GM12878 (cell line): ENCODE data around the gene ADCY2. TPM values are rescaled to one million over a fixed set of nuclear protein-coding genes. Genes with fewer than 3 reads are reported as not detected.

Experiments
- ATAC-seq: fragments of 200-7000 bp; cut with Tn5 transposase; 3 replicates; pipeline ENCODE4 v1.9.1; 2020; ENCODE audit warnings: mild to moderate bottlenecking, moderate library complexity
- BruUV-seq: library from RNA; stranded (reverse); fragments of 400-500 nt; replicated peaks from 2 replicates; lab custom pipeline; 2021; lab: Mats Ljungman, UMichigan
- CTCF ChIA-PET: fragments of 300-600 bp; sonication (Branson Sonifier 250); formaldehyde crosslinking; extraction: SDS; loops from one replicate; lab custom pipeline; 2021; ENCODE audit warnings: inconsistent platforms; lab: Yijun Ruan, JAX
- POLR2A ChIA-PET: fragments of 350-600 bp; formaldehyde crosslinking; extraction: SDS; loops from one replicate; lab custom pipeline; 2021; ENCODE audit warnings: inconsistent platforms; lab: Charles Lee
- RAD21 ChIA-PET: fragments of 300-600 bp; sonication (Branson Sonifier 250); formaldehyde crosslinking; loops from one replicate; lab custom pipeline; 2023; ENCODE audit warnings: antibody characterized with exemption; ENCODE audit not compliant: unreplicated experiment; lab: Charles Lee
- SMC1A ChIA-PET: fragments of 300-600 bp; sonication (Branson Sonifier 250); formaldehyde crosslinking; loops from one replicate; lab custom pipeline; 2023; ENCODE audit not compliant: unreplicated experiment, uncharacterized antibody; lab: Charles Lee
- DNase-seq: peaks from one replicate; pipeline ENCODE4 v3.0.0-alpha.2; 2011; ENCODE audit warnings: low read depth, low spot score
- FAIRE-seq: peaks from 3 replicates; lab custom pipeline; 2011; peaks lifted over from hg19 to GRCh38; lab: Jason Lieb, UNC
- H2AFZ ChIP-seq: 2 replicates; pipeline ENCODE4 v1.6.0; 2011; ENCODE audit warnings: low read depth, low read length, control low read depth; ENCODE audit not compliant: control insufficient read depth
- H3K27ac ChIP-seq: 2 replicates; pipeline ENCODE4 v1.5.1; 2011; ENCODE audit warnings: control low read depth; ENCODE audit not compliant: control insufficient read depth, insufficient read depth
- H3K27me3 ChIP-seq, 2 experiments: replicated peaks in 1 of 2; 2 replicates each; pipeline versions ENCODE4 v1.6.0 to v1.6.1; 2011; ENCODE audit warnings: low read length in 1 of 2; ENCODE audit not compliant: control insufficient read depth in 2 of 2, insufficient read depth in 2 of 2
- H3K36me3 ChIP-seq, 2 experiments: 2 replicates each; pipeline ENCODE4 v1.5.1; 2011; ENCODE audit warnings: low read length in 1 of 2; ENCODE audit not compliant: control insufficient read depth in 2 of 2, insufficient read depth in 2 of 2
- H3K4me1 ChIP-seq: 2 replicates; pipeline ENCODE4 v1.6.1; 2011; ENCODE audit warnings: mild to moderate bottlenecking, low read length, moderate library complexity, mixed read lengths; ENCODE audit not compliant: control insufficient read depth, insufficient read depth
- H3K4me2 ChIP-seq: 2 replicates; pipeline ENCODE4 v1.6.0; 2011; ENCODE audit warnings: control low read depth; ENCODE audit not compliant: control insufficient read depth, insufficient read depth
- H3K4me3 ChIP-seq: fragments of 200-600 bp; sonication (generic); 2 replicates; pipeline ENCODE4 v1.5.1; 2016
- H3K79me2 ChIP-seq: 2 replicates; pipeline ENCODE4 v1.6.0; 2011; ENCODE audit warnings: low read length; ENCODE audit not compliant: control insufficient read depth, insufficient read depth
- H3K9ac ChIP-seq: 2 replicates; pipeline ENCODE4 v1.8.0; 2011; ENCODE audit warnings: low read length, control low read depth, mixed read lengths; ENCODE audit not compliant: control insufficient read depth, insufficient read depth
- H3K9me3 ChIP-seq: replicated peaks from 3 replicates; pipeline ENCODE4 v1.5.1; 2011; ENCODE audit warnings: mild to moderate bottlenecking, low read length; ENCODE audit not compliant: control insufficient read depth, insufficient read depth
- H4K20me1 ChIP-seq: 2 replicates; pipeline ENCODE4 v1.6.0; 2011; ENCODE audit not compliant: control insufficient read depth, insufficient read depth
- BRCA1 ChIP-seq: IDR thresholded peaks from 2 replicates; pipeline ENCODE4 v1.6.1; 2011; ENCODE audit warnings: low read depth, low read length, improper control_type of control experiment
- CHD2 ChIP-seq: IDR thresholded peaks from 2 replicates; pipeline ENCODE4 v1.6.1; 2011; ENCODE audit warnings: low read depth, low read length, improper control_type of control experiment, borderline replicate concordance
- FOXK2 ChIP-seq: fragments of 450-650 bp; IDR thresholded peaks from 2 replicates; pipeline ENCODE4 v1.6.1; 2017; ENCODE audit warnings: mild to moderate bottlenecking, moderate library complexity
- POU2F2 ChIP-seq: IDR thresholded peaks from 3 replicates; pipeline ENCODE4 v1.6.1; 2011; ENCODE audit warnings: low read depth, mild to moderate bottlenecking, low read length, borderline replicate concordance
- SPI1 ChIP-seq: IDR thresholded peaks from 2 replicates; pipeline ENCODE4 v1.6.1; 2011; ENCODE audit warnings: low read depth, mild to moderate bottlenecking, low read length, moderate library complexity, borderline replicate concordance; ENCODE audit not compliant: insufficient read depth
- SUPT20H ChIP-seq: IDR thresholded peaks from 2 replicates; pipeline ENCODE4 v1.6.1; 2011; ENCODE audit warnings: low read depth, mild to moderate bottlenecking, low read length, moderate library complexity, borderline replicate concordance; ENCODE audit not compliant: control insufficient read depth
- TCF12 ChIP-seq: IDR thresholded peaks from 2 replicates; pipeline ENCODE4 v1.6.1; 2011; ENCODE audit warnings: low read depth, mild to moderate bottlenecking, low read length
- WRNIP1 ChIP-seq: IDR thresholded peaks from 2 replicates; pipeline ENCODE4 v1.6.1; 2011; ENCODE audit warnings: low read depth, low read length, improper control_type of control experiment, borderline replicate concordance
- YBX1 ChIP-seq: fragments of 450-650 bp; IDR thresholded peaks from 2 replicates; pipeline ENCODE4 v1.6.1; 2016; ENCODE audit warnings: antibody characterized with exemption
- WGBS: methylation state at CpG from one replicate; pipeline ENCODE4 v1.1.6; 2016; ENCODE audit warnings: low lambda C conversion rate; ENCODE audit not compliant: insufficient replicate concordance, insufficient coverage; ENCODE audit errors: missing lambda C conversion rate; 5-methylcytosine and 5-hydroxymethylcytosine counted together
- in situ Hi-C: fragments of 300-500 bp; cut with MboI; formaldehyde crosslinking; loops from 9 replicates; pipeline ENCODE4 v1.14.3; 2018; ENCODE audit warnings: mixed read lengths
- intact Hi-C: fragments of 100-400 bp; cut with micrococcal nuclease; formaldehyde crosslinking; loops from one replicate; pipeline ENCODE4 v1.14.2; 2022; ENCODE audit not compliant: unreplicated experiment
- polyA plus RNA-seq, 11 experiments: library from polyadenylated mRNA; depleted of rRNA in 4 of 11; unstranded in 6 of 11; stranded (reverse) in 5 of 11; fragments of >200 nt; fragmentation: Nextera tagmentation in 4 of 11; fragmentation: Illumina TruSeq in 1 of 11; extraction: Ambion mirVana in 4 of 11; extraction: Trizol in 1 of 11; gene quantifications; 1 replicate in 1 of 11; 2 replicates in 10 of 11; pipeline versions ENCODE4 v1.2.1 to v1.2.3, GENCODE V29; 2011 to 2016; ENCODE audit warnings: inconsistent platforms in 2 of 11, missing spikeins in 2 of 11, low read depth in 1 of 11
- total RNA-seq, 4 experiments: library from RNA; depleted of rRNA in 3 of 4; stranded (reverse); fragments of >200 nt in 3 of 4; fragmentation: Illumina TruSeq in 1 of 4; extraction: Trizol in 1 of 4; gene quantifications; 2 replicates each; pipeline versions ENCODE4 v1.2.1 to v1.2.3, GENCODE V29; 2013 to 2021
- TF ChIP-seq, protein P1 (sequence below): IDR thresholded peaks from 2 replicates; pipeline ENCODE4 v1.6.1; 2012; ENCODE audit warnings: low read depth, low read length, improper control_type of control experiment
- TF ChIP-seq, protein P2 (sequence below): fragments of 150-350 bp; IDR thresholded peaks from 2 replicates; pipeline ENCODE4 v1.6.1; 2014; ENCODE audit warnings: mild to moderate bottlenecking, low read depth, low read length
- TF ChIP-seq, protein P3 (sequence below): fragments of 450-650 bp; IDR thresholded peaks from 2 replicates; pipeline ENCODE4 v1.6.1; 2016; ENCODE audit warnings: mild to moderate bottlenecking

The ADCY2 gene
- total and polyA plus RNA-seq, 10 of the 15 experiments (the other 5 are each of a cell fraction or from before 2014, with no cell fraction given) = 0.07 to 0.26 TPM; not detected in 8

DNA sequence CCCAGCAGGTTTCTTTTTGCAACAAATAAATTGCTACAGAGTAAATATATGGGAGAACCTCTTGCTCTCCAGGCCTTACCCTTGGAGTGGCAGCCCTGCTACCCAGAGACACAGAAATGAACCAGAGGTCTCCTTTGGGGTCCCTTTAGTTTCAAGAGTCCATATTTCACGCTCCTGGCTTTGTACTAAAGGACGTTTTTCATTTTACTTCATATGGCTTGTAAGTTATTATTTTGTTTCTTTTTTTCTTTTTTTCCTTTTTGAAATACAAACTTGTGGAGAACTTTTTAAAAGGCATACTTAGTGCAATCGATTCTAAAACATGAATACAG, 3.3 kb upstream of the ADCY2 start:
- H4K20me1 ChIP-seq = no peaks in the 10 kb centered on the region
- POLR2A ChIA-PET = no interaction called here
- H3K4me3 ChIP-seq = no peak overlapping the region
- TF ChIP-seq SUPT20H (no peak), YBX1 (no peak), POU2F2 (no peak), CHD2 (no peak), WRNIP1 (no peak), BRCA1 (no peak), TCF12 (no peak), SPI1 (no peak), FOXK2 (no peak)
- TF ChIP-seq, protein P1, sequence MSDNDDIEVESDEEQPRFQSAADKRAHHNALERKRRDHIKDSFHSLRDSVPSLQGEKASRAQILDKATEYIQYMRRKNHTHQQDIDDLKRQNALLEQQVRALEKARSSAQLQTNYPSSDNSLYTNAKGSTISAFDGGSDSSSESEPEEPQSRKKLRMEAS = no peak
- TF ChIP-seq, protein P2, sequence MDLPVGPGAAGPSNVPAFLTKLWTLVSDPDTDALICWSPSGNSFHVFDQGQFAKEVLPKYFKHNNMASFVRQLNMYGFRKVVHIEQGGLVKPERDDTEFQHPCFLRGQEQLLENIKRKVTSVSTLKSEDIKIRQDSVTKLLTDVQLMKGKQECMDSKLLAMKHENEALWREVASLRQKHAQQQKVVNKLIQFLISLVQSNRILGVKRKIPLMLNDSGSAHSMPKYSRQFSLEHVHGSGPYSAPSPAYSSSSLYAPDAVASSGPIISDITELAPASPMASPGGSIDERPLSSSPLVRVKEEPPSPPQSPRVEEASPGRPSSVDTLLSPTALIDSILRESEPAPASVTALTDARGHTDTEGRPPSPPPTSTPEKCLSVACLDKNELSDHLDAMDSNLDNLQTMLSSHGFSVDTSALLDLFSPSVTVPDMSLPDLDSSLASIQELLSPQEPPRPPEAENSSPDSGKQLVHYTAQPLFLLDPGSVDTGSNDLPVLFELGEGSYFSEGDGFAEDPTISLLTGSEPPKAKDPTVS = no peak
- TF ChIP-seq, protein P3, sequence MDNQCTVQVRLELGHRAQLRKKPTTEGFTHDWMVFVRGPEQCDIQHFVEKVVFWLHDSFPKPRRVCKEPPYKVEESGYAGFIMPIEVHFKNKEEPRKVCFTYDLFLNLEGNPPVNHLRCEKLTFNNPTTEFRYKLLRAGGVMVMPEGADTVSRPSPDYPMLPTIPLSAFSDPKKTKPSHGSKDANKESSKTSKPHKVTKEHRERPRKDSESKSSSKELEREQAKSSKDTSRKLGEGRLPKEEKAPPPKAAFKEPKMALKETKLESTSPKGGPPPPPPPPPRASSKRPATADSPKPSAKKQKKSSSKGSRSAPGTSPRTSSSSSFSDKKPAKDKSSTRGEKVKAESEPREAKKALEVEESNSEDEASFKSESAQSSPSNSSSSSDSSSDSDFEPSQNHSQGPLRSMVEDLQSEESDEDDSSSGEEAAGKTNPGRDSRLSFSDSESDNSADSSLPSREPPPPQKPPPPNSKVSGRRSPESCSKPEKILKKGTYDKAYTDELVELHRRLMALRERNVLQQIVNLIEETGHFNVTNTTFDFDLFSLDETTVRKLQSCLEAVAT = no peak
- CTCF ChIA-PET = no interaction called here
- no peaks in the 10 kb centered on the region for H3K79me2 ChIP-seq
- H3K27me3 ChIP-seq = no peaks in the 10 kb centered on the region; a peak in 1 of 4 replicates
- no peak overlapping the region for H2AFZ ChIP-seq
- in situ Hi-C loops = no loop called here
- no peaks in the 10 kb centered on the region for H3K4me1 ChIP-seq
- FAIRE-seq (no peak), DNase-seq (no peak), ATAC-seq (no peak)
- H3K9ac ChIP-seq = no peak overlapping the region
- intact Hi-C loops = loop anchor here (5.0 kb wide), 1 partner anchor 130 kb away; no protein-coding TSS in a partner anchor
- RAD21 ChIA-PET = no interaction called here
- WGBS = 2% methylated on average over 3 of the region's 3 CpGs
- H3K27ac ChIP-seq = no peak overlapping the region
- H3K36me3 ChIP-seq = no peaks in the 10 kb centered on the region
- no peak overlapping the region for H3K4me2 ChIP-seq
- BruUV-seq = no TSS peak
- SMC1A ChIA-PET = no interaction called here
- H3K9me3 ChIP-seq = no peaks in the 10 kb centered on the region; the same call in 2 of the 3 replicates
